Fibroblast of skin of left quadriceps (primary cell): ENCODE data around the gene COQ7.

Experiments
- DNase-seq, 2 experiments: peaks; one replicate each; pipeline ENCODE4 v3.0.0-alpha.2; 2013; ENCODE audit warnings: low read depth in 2 of 2

COQ7 gene

GRCh38 chr16:19067349-19068236 is at the start of gene COQ7:
COQ7 (plus strand) TSS chr16:19067614; CDS start chr16:19067665, 51 bp downstream.
- DNase-seq, result peak; percentile 100

GRCh38 chr16:19020689-19021088 is 46.7 kb upstream of the COQ7 start:
- DNase-seq, result no peak

GRCh38 chr16:19021747-19022146 is 45.7 kb upstream of the COQ7 start:
- no peak for DNase-seq

GRCh38 chr16:19027416-19027815 is 40.0 kb upstream of the COQ7 start:
- no peak for DNase-seq

- no peak for DNase-seq
Measured at GRCh38 chr16:19029980-19030379, 37.4 kb upstream of the COQ7 start.

GRCh38 chr16:19031738-19032137 is 35.7 kb upstream of the COQ7 start:
- DNase-seq, result no peak

GRCh38 chr16:19033761-19034160 is 33.7 kb upstream of the COQ7 start:
- DNase-seq, result no peak

GRCh38 chr16:19040400-19040799 is 27.0 kb upstream of the COQ7 start:
- no peak for DNase-seq

GRCh38 chr16:19044769-19045168 is 22.6 kb upstream of the COQ7 start:
- DNase-seq, result no peak

GRCh38 chr16:19046062-19046461 is 21.4 kb upstream of the COQ7 start:
- DNase-seq, result no peak

GRCh38 chr16:19062706-19063105 is 4.7 kb upstream of the COQ7 start:
- DNase-seq, result no peak

- no peak for DNase-seq
Measured at GRCh38 chr16:19066988-19067348, 446 bp upstream of the COQ7 start.

- DNase-seq, result no peak
Measured at GRCh38 chr16:19068237-19068815, 912 bp downstream of the COQ7 start.

GRCh38 chr16:19071811-19072777 is 4.7 kb downstream of the COQ7 start:
- DNase-seq, result peak in 1 of 2 experiments; percentile 18

- DNase-seq, result no peak
Measured at GRCh38 chr16:19073344-19073743, 5.9 kb downstream of the COQ7 start.

- DNase-seq, result no peak
Measured at GRCh38 chr16:19073863-19074262, 6.4 kb downstream of the COQ7 start.

- DNase-seq, result no peak
Measured at GRCh38 chr16:19075511-19075910, 8.1 kb downstream of the COQ7 start.

GRCh38 chr16:19077879-19078278 is 10.5 kb downstream of the COQ7 start:
- no peak for DNase-seq

GRCh38 chr16:19083670-19084069 is 16.3 kb downstream of the COQ7 start:
- DNase-seq, result no peak

- DNase-seq, result no peak
Measured at GRCh38 chr16:19084139-19084538, 16.7 kb downstream of the COQ7 start.

GRCh38 chr16:19084879-19085278 is 17.5 kb downstream of the COQ7 start:
- DNase-seq, result no peak

- DNase-seq, result no peak
Measured at GRCh38 chr16:19085679-19086200, 18.3 kb downstream of the COQ7 start.
